Measurements from ENCODE around the gene SUSD1.

- TF ChIP-seq CTCF (conservative IDR thresholded peaks at IDR 0.05; ENCODE audit: low read length) (no peak), EZH2phosphoT487 (IDR thresholded peaks at IDR 0.05; ENCODE audit: borderline replicate concordance, low read depth, low read length) (no peak)
Observed at GRCh38 chr9:112158656-112159367, 16.3 kb downstream of the SUSD1 start.
